Pons (tissue), 1 donor: ENCODE measurements around the gene CLIC6.

Experiments
- DNase-seq: peaks from one replicate; pipeline ENCODE4 v3.0.0-alpha.2; 2016; ENCODE audit warnings: low spot score

CLIC6 gene

GRCh38 chr21:34668803-34669148 is at the start of gene CLIC6:
Gene CLIC6 (plus strand): TSS chr21:34668994. CDS start chr21:34669389, 395 bp downstream.
- no peak for DNase-seq

DNA sequence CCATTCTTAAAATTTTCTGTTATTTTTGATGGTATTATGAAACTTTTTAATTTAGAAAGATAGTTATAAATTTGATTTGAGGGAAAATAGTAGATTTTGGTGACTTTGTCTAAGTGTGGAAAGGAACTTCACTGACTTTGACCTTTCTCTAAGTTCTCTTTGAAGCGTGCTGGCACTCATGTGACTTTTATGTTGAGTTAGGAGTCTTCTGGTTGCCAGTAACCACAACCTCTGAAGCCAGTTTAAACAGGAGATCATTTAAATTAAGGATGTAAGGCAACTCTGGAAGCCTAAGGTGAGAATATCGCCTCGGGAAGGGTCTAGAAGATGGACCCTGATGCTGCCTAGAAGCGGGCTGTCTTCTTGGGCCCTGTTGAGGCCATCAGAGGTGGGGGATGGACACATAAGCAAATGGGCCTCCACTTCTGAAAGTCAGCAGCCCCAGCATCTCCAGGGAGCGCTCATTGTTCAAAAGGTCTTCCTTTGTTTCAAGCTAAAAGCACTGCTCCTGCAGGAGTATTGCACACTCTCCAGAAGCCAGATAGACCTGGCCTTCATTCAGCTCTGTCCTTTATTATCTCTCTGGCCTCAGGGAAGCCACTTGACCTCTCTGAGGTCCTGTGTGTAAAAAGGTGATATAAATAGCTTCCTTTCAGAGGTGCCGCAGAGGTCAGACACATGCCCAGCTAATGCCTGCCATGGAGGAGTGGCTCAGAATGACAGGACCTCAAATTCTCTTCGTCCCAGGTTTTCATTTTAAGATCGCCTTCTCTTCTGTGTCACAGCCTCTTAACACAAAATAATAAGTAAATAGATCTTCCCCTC is 48.7 kb upstream of the CLIC6 start:
- DNase-seq: no peak

DNA sequence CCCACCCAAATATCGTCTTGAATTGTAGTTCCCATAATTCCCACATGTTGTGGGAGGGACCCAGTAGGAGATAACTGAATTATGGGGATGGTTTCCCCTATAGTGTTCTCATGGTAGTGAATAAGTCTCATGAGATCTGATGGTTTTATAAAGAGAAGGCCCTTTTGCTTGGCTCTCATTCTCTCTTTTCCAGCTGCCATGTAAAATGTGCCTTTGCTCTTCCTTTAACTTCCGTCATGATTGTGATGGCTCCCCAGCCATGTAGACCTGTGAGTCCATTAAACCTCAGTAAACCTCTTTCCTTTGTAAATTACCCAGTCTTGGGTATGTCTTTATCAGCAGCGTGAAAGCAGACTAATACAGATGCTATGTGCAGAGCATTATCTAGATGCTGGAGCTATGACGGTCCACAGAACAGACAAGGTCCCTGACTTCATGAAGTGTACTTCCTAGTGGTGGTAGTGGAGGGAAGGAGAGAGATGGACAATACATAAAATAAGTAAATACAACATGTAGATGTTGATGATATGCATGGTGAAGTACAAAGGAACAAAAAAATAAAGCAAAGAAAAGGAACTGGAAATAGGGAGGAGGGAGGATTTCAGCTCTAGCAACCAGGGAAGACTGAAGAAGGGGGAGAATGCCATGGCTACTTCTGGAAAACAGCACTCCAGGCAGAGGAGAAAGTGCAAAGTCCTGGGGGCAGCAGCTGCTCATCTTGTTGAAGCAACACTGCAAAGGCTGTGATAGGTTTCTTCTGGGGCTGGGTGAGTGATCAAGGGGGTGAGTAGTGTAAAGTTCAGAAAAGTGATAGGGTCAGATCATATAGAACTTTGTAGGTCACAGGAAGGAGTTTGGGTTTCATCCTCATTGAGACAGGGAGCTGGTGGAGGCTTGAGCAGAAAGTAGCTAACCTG is 47.1 kb upstream of the CLIC6 start:
- no peak for DNase-seq

DNA sequence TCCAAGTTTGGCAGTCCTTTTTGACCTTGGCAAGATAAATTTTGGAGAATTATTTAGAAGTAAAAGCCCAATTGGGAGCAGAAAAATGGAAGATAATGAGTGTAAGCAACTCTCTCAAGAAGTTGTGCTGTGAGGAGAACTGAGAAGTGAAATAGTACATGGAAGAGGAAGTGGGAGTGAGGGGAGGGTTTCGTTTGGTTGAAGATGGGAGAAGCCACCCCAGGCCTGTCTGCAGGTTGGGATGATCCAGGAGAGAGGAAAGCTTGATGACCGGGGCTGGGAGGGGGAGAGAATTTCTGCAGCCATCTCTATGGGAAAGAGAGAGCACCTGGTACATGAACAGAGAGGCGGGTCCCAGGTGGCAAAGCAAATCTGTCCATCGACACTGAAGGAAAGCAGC is 45.3 kb upstream of the CLIC6 start:
- DNase-seq: no peak

DNA sequence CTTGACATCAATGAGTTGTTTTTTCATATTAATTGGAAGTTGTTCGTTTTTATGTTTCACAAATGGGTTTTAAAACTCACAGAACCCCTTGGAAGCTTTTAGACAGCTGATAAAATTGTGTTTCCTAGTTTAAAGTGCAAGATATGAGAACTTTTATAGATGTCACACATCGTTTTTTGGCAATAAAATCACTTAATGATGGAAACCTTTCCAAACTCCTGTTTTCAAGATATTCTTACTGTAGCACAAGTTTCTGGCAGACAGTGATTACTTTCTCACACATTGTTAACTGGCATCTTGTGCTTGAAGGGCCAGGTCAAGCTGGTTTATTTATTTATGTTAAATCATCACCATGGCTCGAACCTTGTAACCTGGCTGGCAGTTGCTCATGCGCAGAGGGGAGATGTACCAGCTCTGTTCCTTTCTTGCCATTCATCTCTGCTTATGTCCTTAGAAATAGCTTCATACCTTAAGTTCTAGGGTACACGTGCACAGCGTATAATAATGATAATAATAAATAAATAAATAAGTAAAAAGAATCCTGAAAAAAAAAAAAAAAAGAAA is 43.7 kb upstream of the CLIC6 start:
- no peak for DNase-seq

DNA sequence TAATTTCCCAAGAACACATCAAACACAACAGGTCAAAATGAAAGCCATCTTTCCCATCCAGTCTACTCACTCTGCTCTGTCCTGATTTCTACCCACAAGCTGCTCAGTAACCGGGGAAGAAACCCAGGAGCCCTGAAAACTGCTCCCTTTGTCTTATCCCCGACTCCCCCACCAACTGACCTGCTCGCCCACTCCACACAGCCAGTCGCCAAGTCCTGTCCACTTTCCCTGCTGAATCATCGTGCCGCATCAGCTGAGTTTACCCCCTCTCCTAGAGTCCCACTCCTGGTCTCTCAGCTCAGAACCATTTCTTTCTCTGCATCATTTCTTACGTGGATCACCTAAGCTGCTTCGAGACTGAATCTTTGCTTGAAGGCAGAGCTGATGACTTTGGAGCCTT is 42.7 kb upstream of the CLIC6 start:
- no peak for DNase-seq

DNA sequence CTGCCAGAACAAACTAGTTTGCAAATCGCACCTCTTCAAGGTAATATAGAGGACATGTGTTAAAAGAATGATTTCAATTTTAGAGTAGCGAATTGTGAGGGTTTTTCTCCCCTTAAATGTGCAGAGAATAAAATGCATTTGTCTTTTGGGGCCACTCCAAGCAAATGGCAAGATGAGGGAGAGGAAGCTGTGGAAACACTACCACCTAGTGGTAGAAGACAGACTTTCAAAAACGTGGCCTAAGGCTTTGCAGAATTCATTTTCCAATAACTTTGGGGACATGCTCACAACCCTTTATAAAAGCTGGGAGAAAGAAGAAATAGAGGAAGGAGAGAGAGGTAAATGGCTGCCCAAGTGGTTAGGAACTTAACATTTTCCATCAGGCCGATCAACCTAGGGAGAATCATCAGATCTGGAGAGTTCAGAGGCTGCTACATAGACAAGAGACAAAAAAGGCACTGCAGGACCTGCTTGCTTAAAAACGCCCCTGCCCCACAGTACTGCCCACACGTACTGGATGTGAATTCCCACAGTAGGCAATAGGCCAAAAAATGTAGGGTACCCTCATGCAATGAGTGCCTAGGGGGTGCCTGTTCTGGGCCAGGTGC is 38.2 kb upstream of the CLIC6 start:
- peak; percentile 81 for DNase-seq

DNA sequence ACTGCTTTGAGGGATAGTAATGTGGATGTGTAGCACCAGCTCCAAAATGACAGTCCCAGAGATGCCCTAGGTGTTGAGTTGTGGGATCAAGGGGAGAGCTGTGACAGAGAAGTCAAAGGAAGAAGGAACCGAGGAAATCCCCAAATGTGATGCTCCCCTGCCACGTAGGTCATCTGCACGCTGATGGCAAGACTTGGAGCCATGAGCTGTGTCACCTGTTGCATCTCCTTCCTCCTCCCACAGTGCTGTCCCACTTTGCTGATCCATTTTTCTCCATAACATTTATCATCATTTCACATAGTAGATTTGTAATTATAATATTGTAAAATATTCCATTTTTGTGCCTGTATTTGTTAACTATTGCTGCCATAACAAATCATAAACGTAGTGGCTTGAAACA is 36.3 kb upstream of the CLIC6 start:
- DNase-seq: no peak

GRCh38 chr21:34635307-34635706 is 33.5 kb upstream of the CLIC6 start:
- DNase-seq: no peak

DNA sequence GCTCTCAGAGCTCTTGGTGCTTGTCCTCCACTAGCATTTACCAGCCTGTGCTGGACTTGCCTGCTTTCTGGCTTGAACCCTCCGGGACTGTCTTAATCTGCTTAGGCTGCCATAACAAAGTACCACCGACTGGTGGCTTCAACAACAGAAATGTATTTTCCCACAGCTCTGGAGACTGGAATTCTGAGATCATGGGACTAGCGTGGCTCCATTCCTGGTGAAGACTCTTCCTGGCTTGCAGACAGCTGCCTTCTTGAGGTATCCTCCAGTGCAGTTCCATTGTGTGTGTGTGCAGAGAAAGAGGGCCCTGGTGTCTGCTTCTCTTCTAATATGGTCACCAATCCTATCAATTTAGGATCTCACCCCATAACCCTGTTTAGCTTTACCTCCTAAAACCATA is 31.8 kb upstream of the CLIC6 start:
- DNase-seq: no peak

DNA sequence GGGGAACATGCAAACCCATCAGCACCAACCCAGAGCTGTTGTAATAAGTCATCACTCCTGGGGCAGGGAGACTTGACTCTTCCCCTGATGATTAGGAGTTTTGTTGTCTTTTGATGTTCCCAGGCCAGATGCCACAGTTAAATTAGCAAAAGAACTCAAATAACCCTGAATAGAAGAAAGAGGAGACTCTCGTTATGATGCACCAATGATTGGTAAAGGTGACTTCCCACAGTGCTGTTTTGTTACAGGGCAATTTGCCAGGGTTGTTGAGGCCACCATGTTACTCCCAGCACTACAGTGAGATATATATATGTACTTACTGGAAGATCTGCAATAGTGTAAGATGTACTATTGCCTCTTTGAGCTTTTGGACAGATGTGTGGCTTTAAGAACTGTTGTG is 29.5 kb upstream of the CLIC6 start:
- DNase-seq: no peak

DNA sequence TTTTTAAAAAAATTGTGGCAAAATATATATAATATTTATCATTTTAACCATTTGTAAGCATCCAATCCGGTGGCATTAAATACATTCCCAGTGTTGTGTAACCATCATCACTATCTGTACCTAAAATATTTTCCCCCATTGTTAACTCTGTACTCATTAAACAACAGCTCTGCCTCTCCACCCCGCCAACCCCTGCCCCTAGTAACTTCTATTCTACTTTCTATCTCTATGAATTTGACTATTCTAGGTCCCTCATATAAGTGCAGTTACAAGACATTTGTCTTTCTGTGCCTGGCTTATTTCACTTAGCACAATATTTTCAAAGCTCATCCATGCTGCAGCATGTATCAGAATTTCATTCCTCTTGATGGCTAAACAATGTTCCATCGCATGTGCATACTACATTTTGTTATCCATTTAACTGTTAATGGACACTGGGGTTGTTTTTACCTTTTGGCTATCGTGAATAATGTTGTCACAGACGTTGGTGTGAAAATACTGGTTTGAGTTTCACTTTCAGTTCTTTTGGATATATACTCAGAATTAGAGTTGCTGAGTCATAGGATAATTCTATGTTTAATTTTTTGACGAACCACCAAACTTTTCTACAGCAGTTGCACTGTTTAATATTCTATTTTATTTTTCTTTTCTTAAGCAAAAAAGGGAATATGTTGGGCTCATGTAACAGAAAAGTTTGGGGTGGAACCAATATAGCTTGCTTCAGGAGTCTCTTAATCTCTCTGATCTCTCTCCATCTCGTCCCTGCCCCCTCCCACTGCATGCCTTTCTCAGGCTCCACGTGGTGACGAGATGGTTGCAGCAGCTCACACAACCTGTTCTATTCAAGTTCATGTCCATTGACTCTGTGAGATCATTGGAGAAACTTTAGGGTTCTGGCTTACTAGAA is 28.7 kb upstream of the CLIC6 start:
- DNase-seq: no peak

- no peak for DNase-seq
These were observed 27.9 kb upstream of the CLIC6 start for GRCh38 chr21:34640858-34641257.

DNA sequence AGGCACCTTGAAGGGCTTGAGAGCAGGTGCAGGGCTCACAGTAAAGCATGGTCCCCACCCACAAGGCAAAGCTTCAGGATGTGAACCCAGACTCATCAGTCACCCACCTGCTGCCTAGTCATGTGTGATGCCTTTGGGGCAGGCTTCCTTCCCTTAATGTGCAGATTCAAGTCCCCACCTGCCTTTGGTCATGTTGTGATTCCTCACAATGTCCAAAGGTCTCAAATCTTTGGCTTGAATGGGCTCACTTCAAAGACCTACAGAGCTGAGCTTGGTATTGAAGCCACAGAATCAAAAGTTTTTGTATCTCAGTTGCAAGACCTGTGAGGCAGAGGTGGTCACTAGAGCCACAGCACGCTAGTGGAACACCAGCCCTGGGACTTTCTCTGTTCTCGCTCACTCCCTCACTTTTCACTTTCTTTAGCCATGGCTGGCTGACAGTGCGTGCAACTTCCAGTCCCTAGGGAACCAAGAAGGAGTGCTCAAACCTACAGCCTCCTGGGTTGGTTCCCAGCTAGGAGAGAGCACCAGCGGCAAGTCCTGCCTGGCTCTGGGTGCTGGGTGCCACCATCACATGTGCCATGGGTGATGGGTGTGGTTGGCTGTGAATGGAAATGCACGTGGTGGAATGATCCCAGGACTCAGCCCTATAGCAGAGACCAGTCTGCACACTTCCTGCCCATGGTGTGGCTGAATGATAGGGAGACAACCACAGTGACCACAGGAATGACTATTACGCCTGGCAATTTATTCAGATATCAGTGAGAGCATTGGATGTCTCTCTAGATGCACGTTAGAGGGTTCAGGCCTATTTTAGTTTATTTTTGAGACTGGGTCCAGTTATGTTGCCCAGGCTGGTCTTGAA is 26.4 kb upstream of the CLIC6 start:
- DNase-seq: no peak

- no peak for DNase-seq
These were observed 24.0 kb upstream of the CLIC6 start for GRCh38 chr21:34644825-34645224.

- DNase-seq: no peak
These were observed 21.2 kb upstream of the CLIC6 start for GRCh38 chr21:34647555-34647954.

DNA sequence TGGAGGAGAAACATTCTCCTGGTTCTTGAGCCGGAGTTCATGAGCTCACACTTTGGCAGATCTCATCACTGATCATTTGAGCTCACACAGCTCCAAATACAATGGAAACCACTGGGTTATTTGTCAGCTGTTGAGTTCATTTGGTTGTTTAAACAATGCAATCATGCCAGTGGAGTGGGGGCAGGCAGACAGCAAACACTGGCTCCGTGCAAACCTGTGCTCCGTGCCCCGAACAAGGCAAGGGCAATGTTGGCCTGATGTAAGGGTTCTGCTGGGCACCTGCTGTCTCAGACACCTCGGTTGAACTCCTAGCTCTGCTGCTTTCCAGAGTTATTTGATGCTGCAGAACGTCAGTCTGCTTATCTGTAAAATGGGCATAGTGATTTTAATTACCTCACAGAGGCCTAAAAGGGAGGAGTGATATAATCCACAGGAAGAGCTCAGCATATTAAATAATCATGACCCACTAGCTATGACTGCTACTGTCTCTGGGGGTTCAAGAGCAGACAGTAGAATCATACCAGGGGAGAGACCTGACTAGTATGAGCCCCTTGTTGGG is 20.0 kb upstream of the CLIC6 start:
- no peak for DNase-seq

GRCh38 chr21:34649400-34649799 is 19.4 kb upstream of the CLIC6 start:
- no peak for DNase-seq

DNA sequence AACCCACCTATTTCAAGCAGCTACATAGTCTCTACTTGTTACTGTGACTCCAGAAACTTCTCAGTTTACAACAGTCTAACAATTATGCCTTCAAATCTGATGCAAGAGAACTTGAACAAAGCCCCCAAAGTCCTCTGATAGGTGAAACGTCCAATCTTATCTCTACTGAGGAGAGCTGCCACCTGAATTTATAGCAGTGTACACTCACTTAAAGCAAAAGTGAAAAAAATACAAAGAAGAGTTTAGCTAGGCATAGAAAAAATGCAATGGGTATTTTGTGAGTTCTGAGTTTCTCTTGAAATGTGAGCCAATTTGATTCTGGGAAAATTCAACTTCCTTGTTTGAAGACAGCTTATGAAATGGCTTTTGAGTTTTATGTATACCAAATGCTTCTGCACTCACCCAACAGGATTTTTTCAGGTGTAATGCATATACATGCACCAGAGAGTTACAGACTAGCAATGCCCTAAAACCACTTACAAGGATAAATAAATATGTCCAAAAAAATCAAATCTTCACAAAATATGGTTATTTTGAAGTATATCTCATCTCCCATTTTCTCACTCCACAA is 17.8 kb upstream of the CLIC6 start:
- no peak for DNase-seq

- DNase-seq: no peak
These were observed 17.2 kb upstream of the CLIC6 start for GRCh38 chr21:34651642-34652041.
